Urinary bladder (tissue), 4 donors: Measurements from ENCODE around the gene ADCY10. TPM values are rescaled to one million over a fixed set of nuclear protein-coding genes. Genes with fewer than 3 reads are reported as not detected.
"Not testable (repeated sequence)": the region's sequence is repeated elsewhere in the genome, so short reads cannot be mapped to it uniquely, and the experiment has no call there.

Experiments used
- DNase-seq: peaks from one replicate; pipeline ENCODE4 v3.0.0-alpha.2; 2015; ENCODE audit errors: extremely low spot score
- H3K27ac ChIP-seq: one replicate; pipeline ENCODE4 v1.5.1; 2013; ENCODE audit warnings: low read depth, mild to moderate bottlenecking, moderate library complexity
- H3K36me3 ChIP-seq: one replicate; pipeline ENCODE4 v1.6.1; 2013; ENCODE audit warnings: mild to moderate bottlenecking, moderate library complexity; ENCODE audit not compliant: insufficient read depth
- H3K4me1 ChIP-seq: one replicate; pipeline ENCODE4 v1.6.1; 2013; ENCODE audit warnings: mild to moderate bottlenecking, moderate library complexity; ENCODE audit not compliant: insufficient read depth
- H3K4me3 ChIP-seq: one replicate; pipeline ENCODE4 v1.5.1; 2013; ENCODE audit warnings: low read depth, low read length
- WGBS: extraction: QIAGEN DNeasy Blood & Tissue Kit; methylation state at CpG from one replicate; pipeline ENCODE4 v1.1.7; 2013; 5-methylcytosine and 5-hydroxymethylcytosine counted together
- polyA plus RNA-seq: library from polyadenylated mRNA; stranded (reverse); fragments of 200-250 nt; gene quantifications from one replicate; pipeline ENCODE4 v1.2.3, GENCODE V29; 2013
- total RNA-seq: library from RNA; depleted of rRNA; stranded (reverse); fragments of >200 nt; gene quantifications from one replicate; pipeline ENCODE4 v1.2.3, GENCODE V29; 2014
- donor health status: healthy with polysubstance abuse.
- donor health status: healthy.

Gene ADCY10
- total and polyA plus RNA-seq, 2 donors, result 0.06 to 0.37 TPM

DNA sequence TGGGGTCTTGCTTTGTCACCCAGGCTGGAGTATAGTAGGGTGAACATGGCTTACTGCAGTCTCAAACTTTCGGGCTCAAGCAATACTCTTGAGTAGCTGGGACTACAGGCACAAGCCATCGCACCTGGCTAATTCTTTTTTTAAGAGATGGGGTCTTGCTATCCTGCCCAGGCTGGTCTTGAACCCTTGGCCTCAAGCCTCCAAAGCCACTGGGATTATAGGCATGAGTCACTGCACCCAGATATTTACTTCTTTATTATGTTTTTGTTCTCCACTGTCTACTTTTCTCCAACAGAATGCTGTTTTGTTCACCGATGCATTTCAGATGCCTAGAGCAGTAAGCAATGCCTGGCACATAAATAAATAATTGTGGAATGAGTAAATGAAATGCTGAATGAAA lies 72.4 kb downstream of the ADCY10 start:
- Histone ChIP-seq H3K36me3 (no peaks in the 10 kb centered on the region), H3K4me3 (no peak overlapping the region), H3K4me1 (no peaks in the 10 kb centered on the region), H3K27ac (no peak overlapping the region)
- 93% methylated on average over 3 of the region's 3 CpGs for WGBS
- DNase-seq, result no peak

DNA sequence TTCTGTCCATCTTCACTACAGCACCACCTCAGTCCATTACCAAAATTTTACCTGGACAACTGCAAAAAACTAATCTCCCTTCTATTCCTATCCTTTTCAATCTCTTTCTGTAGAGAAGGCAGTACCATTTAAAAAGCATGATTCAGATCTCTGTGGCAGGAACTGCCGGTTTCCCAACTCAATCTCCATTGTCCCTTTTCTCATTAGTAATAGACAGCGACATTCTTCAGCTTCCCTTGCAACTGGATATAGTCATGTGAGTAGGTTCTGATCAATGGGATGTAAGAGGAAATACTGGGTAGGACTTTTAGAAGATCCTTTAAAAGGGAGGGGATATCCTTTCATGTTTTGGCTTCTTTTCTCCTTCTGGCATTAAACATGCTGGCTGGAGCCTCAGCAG lies 74.9 kb downstream of the ADCY10 start:
- 81% methylated on average over 2 of the region's 2 CpGs for WGBS
- H3K4me3 ChIP-seq, result no peak overlapping the region
- H3K27ac ChIP-seq, result no peak overlapping the region
- no peaks in the 10 kb centered on the region for H3K4me1 ChIP-seq
- no peaks in the 10 kb centered on the region for H3K36me3 ChIP-seq
- DNase-seq, result no peak

DNA sequence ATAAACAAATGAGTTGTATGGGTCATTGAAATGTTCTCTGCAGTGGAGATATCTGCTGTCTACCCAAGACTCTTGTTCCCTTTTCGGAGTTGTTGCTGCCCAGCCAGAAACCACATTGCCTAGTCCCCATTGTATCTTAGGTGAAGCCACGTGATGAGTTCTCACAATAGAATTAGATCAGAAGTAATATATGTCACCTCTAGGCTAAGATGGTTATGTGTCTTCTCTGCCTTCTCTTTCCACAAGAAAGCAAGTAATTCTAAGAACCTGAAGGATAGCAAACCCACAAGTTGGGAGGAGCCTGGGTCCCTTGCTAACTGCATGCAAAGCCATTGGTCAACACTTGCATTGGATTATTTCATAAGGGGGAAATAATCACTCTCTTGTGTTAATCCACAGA lies 76.6 kb downstream of the ADCY10 start:
- no peak for DNase-seq
- no peaks in the 10 kb centered on the region for H3K36me3 ChIP-seq
- no peak overlapping the region for H3K27ac ChIP-seq
- H3K4me3 ChIP-seq, result no peak overlapping the region
- WGBS, result 48% methylated on average over 2 of the region's 2 CpGs
- no peaks in the 10 kb centered on the region for H3K4me1 ChIP-seq

DNA sequence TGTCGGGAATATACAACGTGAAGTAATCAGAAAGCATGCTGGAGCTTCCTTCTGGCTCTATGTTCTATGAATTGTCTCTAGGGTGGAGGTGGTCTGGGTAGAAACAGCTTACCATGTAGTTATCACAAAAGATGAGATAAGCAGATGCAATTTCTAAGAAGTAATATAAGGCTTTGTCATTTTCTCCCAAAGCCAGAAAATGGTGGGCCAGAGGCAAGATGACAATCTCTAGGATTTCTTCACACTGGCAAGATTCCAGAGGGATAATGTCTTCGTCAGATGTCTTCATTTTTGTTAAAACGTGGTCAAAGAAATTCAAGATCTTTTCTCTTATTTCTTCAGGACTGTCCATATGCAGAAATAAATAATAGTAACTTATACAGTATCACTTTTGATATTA lies 77.7 kb downstream of the ADCY10 start:
- 59% methylated on average over 4 of the region's 4 CpGs for WGBS
- no peaks in the 10 kb centered on the region for H3K4me1 ChIP-seq
- no peak overlapping the region for H3K27ac ChIP-seq
- no peak overlapping the region for H3K4me3 ChIP-seq
- no peak for DNase-seq
- H3K36me3 ChIP-seq, result no peaks in the 10 kb centered on the region

DNA sequence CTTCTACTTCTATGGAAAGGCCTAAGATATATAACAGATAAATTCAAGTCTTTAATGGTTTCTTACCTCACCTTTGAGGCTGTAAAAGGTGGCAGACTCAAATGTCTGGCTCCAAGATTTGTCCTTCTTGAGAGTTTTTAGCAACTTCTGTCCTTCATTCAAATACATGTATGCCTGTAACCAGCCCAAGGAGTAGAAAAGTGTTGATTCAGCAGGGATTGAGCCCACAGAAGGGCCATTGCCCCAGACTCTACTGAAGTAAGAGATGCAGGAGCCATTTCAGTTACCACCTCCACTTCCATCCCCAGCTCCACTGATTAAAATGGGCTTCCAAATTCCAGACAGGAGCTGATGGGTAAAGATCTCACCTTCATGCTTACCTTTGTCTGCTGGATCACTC lies 80.0 kb downstream of the ADCY10 start:
- H3K4me3 ChIP-seq, result no peak overlapping the region
- no peak overlapping the region for H3K27ac ChIP-seq
- H3K4me1 ChIP-seq, result no peaks in the 10 kb centered on the region
- no peak for DNase-seq
- no peaks in the 10 kb centered on the region for H3K36me3 ChIP-seq

DNA sequence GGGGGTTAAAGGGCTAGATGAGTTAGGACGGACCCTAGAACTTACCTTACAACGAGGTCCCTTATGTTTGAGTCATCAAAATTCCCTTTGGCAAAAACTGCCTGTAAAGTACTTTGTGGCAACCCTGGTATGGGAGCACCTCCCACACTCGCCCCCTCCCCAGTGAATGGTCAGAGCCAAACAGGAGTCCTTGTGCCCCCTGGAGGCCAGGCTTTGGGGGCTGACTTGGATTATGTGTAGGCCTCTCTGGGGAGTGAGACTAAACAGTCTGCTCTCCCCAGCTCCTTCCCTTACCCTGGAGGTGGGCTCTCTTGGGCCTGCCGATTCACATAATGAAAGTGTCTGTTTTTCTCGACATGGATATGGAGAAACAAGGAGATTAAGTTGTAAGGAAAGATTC lies 81.2 kb downstream of the ADCY10 start:
- WGBS, result 84% methylated on average over 5 of the region's 5 CpGs
- H3K4me3 ChIP-seq, result no peak overlapping the region
- H3K27ac ChIP-seq, result no peak overlapping the region
- no peak for DNase-seq
- no peaks in the 10 kb centered on the region for H3K4me1 ChIP-seq
- no peaks in the 10 kb centered on the region for H3K36me3 ChIP-seq

DNA sequence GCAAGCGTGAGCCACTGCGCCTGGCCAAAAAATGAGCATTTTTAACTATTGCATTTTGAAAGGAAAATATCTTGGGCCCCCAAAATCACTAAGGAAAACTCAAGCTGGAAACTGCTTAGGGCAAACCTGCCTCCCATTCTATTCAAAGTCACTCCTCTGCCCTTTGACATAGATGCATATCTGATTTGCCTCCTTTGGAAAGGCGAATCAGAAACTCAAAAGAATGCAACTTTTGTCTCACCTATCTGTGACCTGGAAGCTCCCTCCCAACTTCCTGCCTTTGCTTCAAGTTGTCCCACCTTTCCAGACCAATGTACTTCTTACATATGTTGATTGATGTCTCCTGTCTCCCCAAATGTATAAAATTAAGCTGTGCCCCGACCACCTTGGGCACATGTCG lies 83.3 kb downstream of the ADCY10 start:
- H3K4me1 ChIP-seq, H3K4me3 ChIP-seq, DNase-seq, H3K27ac ChIP-seq, H3K36me3 ChIP-seq: not testable (repeated sequence)
- WGBS, result 81% methylated on average over 5 of the region's 5 CpGs

DNA sequence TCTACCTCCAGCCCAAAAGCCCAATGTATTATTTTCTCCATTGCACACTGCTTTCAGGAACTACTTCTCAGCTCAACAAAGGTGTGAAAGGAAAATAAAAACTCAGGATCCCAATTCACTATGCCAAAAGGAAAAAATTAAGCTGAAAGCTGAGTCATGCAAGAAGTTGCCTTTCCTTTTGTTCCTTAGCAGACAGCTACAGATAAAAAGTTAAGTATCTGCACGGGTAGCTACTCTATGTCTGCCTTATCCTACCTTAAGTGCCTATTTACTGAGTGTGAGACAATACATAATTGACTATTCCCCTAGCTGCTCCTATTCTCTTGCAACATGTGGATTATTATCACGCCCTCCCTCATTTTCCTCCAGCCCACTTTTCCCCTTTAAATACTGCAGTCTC lies 84.1 kb downstream of the ADCY10 start:
- Histone ChIP-seq H3K27ac (no peak overlapping the region), H3K36me3 (no peaks in the 10 kb centered on the region), H3K4me1 (no peaks in the 10 kb centered on the region), H3K4me3 (no peak overlapping the region)
- WGBS, result 53% methylated on average over 2 of the region's 2 CpGs
- no peak for DNase-seq

DNA sequence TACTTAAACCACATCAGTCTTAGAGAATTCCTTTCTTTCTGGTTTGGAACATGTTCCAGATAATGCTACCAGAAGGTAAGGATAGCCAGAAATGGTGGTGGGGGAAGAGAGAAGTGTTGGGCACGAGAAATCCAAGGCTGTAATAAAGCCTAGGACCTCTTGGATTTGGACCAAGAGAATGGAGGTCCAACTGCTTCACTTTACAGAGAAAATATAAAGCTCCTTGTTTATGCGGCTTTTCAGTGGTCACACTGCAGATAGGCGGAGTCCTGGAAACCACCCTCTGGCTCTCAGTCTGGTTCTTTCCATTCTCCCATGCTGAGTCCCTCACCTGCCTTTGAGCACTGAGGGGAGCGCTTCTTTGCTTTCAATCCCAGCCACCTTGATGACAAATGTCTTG lies 87.8 kb downstream of the ADCY10 start:
- DNase-seq, result no peak
- no peak overlapping the region for H3K27ac ChIP-seq
- 69% methylated on average over 4 of the region's 4 CpGs for WGBS

DNA sequence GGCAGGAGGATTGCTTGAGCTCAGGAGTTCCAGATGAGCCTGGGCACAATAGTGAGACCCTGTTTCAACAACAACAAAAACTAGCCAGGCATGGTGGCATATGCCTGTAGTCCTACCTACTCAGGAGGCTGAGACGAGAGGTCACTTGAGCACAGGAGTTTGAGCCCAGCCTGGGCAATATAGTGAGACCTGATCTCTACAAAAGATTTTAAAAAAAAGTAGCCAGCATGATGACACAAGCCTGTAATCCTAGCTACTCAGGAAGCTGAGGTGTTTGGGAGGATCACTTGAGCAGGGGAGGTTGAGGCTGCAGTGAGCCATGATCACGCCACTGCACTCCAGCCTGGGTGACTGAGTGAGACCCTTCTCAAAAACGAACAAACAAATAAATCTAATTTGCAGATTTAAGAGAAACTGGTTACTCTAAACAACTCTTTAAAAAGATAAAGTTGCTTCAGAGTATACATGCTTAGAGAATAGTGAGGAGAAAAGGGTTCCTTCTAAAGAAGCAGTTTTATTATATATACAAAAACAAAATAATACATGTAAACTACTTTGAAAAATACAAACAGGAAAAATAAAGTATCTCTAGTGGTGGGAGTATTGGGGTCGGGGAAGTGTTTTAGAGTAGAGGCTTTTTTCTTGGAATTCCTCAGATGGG lies 88.4 kb downstream of the ADCY10 start:
- H3K4me3 ChIP-seq, result no peak overlapping the region
- H3K36me3 ChIP-seq, result no peaks in the 10 kb centered on the region
- WGBS, result 74% methylated on average over 4 of the region's 4 CpGs
- no peak for DNase-seq
- no peaks in the 10 kb centered on the region for H3K4me1 ChIP-seq
- H3K27ac ChIP-seq, result no peak overlapping the region

More for the DNA sequence above, 87.8 kb downstream of the ADCY10 start:
- no peaks in the 10 kb centered on the region for H3K4me1 ChIP-seq
- no peaks in the 10 kb centered on the region for H3K36me3 ChIP-seq
- H3K4me3 ChIP-seq, result no peak overlapping the region

DNA sequence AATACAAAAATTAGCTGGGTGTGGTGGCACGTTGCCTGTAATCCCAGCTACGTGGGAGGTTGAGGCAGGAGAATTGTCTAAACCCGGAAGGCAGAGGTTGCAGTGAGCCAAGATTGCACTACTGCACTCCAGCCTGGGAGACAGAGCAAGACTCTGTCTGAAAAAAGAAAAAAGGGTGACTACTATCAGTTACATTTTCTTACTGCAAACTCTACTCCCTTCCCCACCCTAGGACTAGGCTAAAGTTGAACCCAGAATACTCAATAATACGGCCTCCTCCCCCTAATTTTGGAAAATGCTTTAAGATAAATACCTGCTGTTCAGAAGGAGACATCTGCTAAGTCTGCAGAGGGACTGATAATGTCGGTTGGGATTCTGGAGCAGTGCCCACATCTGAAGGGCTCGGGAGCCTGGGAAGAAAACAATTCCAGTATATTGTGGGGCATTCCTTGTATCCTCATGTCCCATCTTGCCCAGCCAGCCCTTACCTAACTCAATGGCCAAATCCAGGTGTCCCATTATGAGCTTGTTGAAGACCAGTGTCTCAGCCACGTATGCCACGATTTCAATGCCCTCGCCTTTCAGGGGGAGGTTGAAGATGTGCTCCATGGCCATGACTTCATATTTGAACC lies 89.7 kb downstream of the ADCY10 start:
- WGBS, result 65% methylated on average over 9 of the region's 9 CpGs

DNA sequence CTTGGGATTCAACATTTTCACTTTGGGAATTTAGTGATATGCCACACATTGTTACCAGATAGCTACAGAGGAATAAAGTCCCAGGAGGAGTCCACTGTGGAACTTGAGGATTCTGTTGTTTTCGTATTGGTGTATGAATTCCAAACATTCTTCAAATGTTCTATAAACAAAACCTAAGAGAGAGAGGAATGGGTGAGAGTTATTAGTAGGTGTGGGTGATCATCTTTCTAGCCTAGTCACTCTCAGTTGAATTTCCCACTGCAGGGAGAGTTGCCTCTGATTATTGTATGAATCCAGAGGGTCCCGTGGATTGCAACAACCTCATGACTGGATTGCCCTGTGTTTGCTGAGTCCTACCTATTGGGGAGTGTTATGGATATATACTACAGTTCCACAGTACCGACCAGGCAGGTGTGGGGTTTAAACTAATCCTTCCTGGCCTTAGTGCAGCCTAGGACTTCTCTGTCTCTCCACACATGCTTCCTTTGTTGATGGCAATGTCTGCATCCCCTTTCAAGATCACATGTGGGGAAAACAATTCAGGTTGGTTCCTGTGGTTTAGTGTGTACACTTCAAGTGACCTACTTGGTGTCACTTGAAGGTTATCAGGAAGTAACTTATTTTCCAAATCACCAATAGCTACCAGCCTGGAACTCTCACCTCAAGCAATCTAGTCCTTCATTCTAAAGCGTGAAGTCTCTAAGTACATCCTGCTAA lies 91.8 kb downstream of the ADCY10 start:
- Histone ChIP-seq H3K4me1 (no peaks in the 10 kb centered on the region), H3K27ac (no peak overlapping the region), H3K36me3 (no peaks in the 10 kb centered on the region), H3K4me3 (no peak overlapping the region)
- no peak for DNase-seq
- 73% methylated on average over 4 of the region's 4 CpGs for WGBS

More for the DNA sequence above, 89.7 kb downstream of the ADCY10 start:
- DNase-seq, result no peak
- Histone ChIP-seq H3K36me3 (no peaks in the 10 kb centered on the region), H3K27ac (no peak overlapping the region), H3K4me1 (no peaks in the 10 kb centered on the region), H3K4me3 (no peak overlapping the region)

DNA sequence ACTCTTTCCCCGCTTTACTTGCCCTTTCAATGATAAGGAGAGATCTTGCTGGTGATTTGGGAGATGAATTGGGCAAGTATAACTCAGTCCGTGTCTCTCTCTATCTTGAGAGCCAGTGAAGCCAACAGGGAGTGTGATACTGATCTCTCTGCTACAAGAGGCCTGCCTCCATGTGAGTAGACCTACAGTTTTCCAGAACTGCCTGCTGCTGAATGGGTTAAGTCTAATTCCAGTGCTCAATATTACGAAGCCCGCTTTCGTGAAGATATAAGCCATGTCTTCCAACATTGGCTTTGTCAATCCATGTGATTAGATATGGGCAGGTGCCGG lies 92.6 kb downstream of the ADCY10 start:
- no peak for DNase-seq
- no peaks in the 10 kb centered on the region for H3K4me1 ChIP-seq
- no peak overlapping the region for H3K27ac ChIP-seq
- H3K36me3 ChIP-seq, result no peaks in the 10 kb centered on the region
- no peak overlapping the region for H3K4me3 ChIP-seq
- WGBS, result 75% methylated on average over 6 of the region's 6 CpGs

DNA sequence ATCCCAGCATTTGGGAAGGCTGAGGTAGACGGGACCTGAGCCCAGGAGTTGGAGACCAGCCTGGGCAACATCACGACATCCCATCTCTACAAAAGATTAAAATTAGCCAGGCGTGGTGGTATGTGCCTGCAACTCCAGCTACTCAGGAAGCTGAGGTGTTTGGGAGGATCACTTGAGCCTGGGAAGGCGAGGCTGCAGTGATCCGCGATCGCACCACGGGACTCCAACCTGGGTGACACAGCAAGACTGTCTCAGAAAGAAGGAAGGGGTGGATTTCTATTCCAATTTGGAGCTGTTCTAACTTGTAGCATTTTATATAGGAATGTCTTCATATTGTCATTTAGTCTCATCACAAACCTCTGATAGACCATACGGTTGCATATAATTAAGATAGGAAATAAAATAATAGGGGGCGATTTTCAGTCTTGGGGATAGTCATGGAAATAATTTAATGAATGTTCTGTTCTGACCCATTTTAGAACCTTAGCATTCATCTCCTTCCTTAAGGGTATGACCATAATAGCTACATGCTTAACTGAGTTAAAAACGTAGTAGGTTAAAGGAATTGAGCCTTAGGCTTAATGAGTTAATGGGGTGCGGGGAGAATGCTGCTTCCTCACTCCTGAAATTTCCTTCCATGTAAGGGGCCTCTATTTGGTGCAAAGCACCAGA lies 93.1 kb downstream of the ADCY10 start:
- 86% methylated on average over 12 of the region's 12 CpGs for WGBS
- DNase-seq, result no peak
- Histone ChIP-seq H3K36me3 (no peaks in the 10 kb centered on the region), H3K4me3 (no peak overlapping the region), H3K27ac (no peak overlapping the region), H3K4me1 (no peaks in the 10 kb centered on the region)
